A549 (cell line): ENCODE measurements around the gene HLCS. TPM values are rescaled to one million over a fixed set of nuclear protein-coding genes. Genes with fewer than 3 reads are reported as not detected.

ENCODE experiments used
- ATAC-seq, 2 experiments: fragments of 200-7000 bp in 1 of 2; fragments of >200 bp in 1 of 2; cut with Nextera tagmentation in 1 of 2; cut with Tn5 transposase in 1 of 2; 3 replicates each; pipeline versions ENCODE4 v1.8.0 to v1.9.1; 2018 to 2020; ENCODE audit warnings: mild to moderate bottlenecking in 1 of 2, moderate library complexity in 1 of 2
- CTCF ChIA-PET: fragments of 300-600 bp; sonication (Branson Sonifier 250); formaldehyde crosslinking; extraction: SDS; loops from one replicate; lab custom pipeline; 2021; ENCODE audit warnings: antibody characterized with exemption, inconsistent platforms; lab: Yijun Ruan, JAX
- POLR2A ChIA-PET: fragments of 350-600 bp; formaldehyde crosslinking; extraction: SDS; loops from one replicate; lab custom pipeline; 2021; ENCODE audit warnings: antibody characterized with exemption, inconsistent platforms; lab: Yijun Ruan, JAX
- DNase-seq, 2 experiments: peaks; one replicate each; pipeline versions ENCODE4 v3.0.0 to v3.0.0-alpha.2; 2011 to 2016; ENCODE audit warnings: low read depth in 1 of 2, low spot score in 1 of 2
- FAIRE-seq: peaks from 2 replicates; lab custom pipeline; 2011; peaks lifted over from hg19 to GRCh38; lab: Jason Lieb, UNC
- H3K27ac ChIP-seq, 2 experiments: fragments of >200 bp; sonication (Bioruptor Twin); formaldehyde crosslinking; 3 replicates each; pipeline ENCODE4 v1.5.1; 2016 to 2017
- H3K4me1 ChIP-seq: fragments of >200 bp; sonication (Bioruptor Twin); formaldehyde crosslinking; 3 replicates; pipeline ENCODE4 v1.6.1; 2016
- H3K4me2 ChIP-seq: fragments of >200 bp; sonication (Bioruptor Twin); formaldehyde crosslinking; 3 replicates; pipeline ENCODE4 v1.6.1; 2016
- H3K4me3 ChIP-seq: fragments of >200 bp; sonication (Bioruptor Twin); formaldehyde crosslinking; 3 replicates; pipeline ENCODE4 v1.5.1; 2016
- H3K9me3 ChIP-seq: fragments of >200 bp; sonication (Bioruptor Twin); formaldehyde crosslinking; 3 replicates; pipeline ENCODE4 v1.6.1; 2016
- BCL3 ChIP-seq: fragments of >200 bp; sonication (Bioruptor Twin); formaldehyde crosslinking; IDR thresholded peaks from 3 replicates; pipeline ENCODE4 v1.6.1; 2016
- CBX8 ChIP-seq: fragments of 200-600 bp; sonication (generic); IDR thresholded peaks from 2 replicates; pipeline ENCODE4 v1.6.1; 2016
- CHD4 ChIP-seq: fragments of 200-600 bp; sonication (generic); IDR thresholded peaks from 2 replicates; pipeline ENCODE4 v1.6.1; 2016; ENCODE audit warnings: antibody characterized with exemption, mild to moderate bottlenecking, borderline replicate concordance
- CTCF ChIP-seq: fragments of >200 bp; sonication (Bioruptor Twin); formaldehyde crosslinking; IDR thresholded peaks from 3 replicates; pipeline ENCODE4 v1.5.1; 2016
- E2F6 ChIP-seq: IDR thresholded peaks from 2 replicates; pipeline ENCODE4 v1.6.1; 2012; ENCODE audit warnings: low read depth, borderline replicate concordance
- FOSL2 ChIP-seq, 2 experiments: fragments of 450-650 bp in 1 of 2; fragments of >200 bp in 1 of 2; sonication (Bioruptor Twin) in 1 of 2; formaldehyde crosslinking; IDR thresholded peaks; 2 replicates each; pipeline versions ENCODE4 v1.5.0 to v1.6.1; 2016 to 2020; ENCODE audit warnings: mild to moderate bottlenecking in 1 of 2, moderate library complexity in 1 of 2
- HDAC2 ChIP-seq: fragments of 200-600 bp; sonication (generic); IDR thresholded peaks from 2 replicates; pipeline ENCODE4 v1.6.1; 2016
- HES2 ChIP-seq: fragments of >200 bp; sonication (Bioruptor Twin); formaldehyde crosslinking; IDR thresholded peaks from 2 replicates; pipeline ENCODE4 v1.6.1; 2016
- HMGXB4 ChIP-seq: fragments of 250-450 bp; sonication (Bioruptor Pico); IDR thresholded peaks from 2 replicates; pipeline ENCODE4 v1.5.0; 2021; ENCODE audit warnings: mild to moderate bottlenecking, moderate library complexity, borderline replicate concordance
- HOXB13 ChIP-seq: fragments of 250-450 bp; sonication (Bioruptor Pico); IDR thresholded peaks from 2 replicates; pipeline ENCODE4 v1.5.0; 2020; ENCODE audit warnings: low read depth, mild to moderate bottlenecking, moderate library complexity
- HOXB5 ChIP-seq: fragments of 250-450 bp; sonication (Bioruptor Pico); IDR thresholded peaks from 2 replicates; pipeline ENCODE4 v1.5.0; 2020; ENCODE audit warnings: mild to moderate bottlenecking, moderate library complexity
- KDM1A ChIP-seq: fragments of 200-600 bp; sonication (generic); IDR thresholded peaks from 2 replicates; pipeline ENCODE4 v1.6.1; 2016; ENCODE audit warnings: low read depth, mild to moderate bottlenecking
- MAFK ChIP-seq: fragments of 450-650 bp; IDR thresholded peaks from 2 replicates; pipeline ENCODE4 v1.6.1; 2014; ENCODE audit not compliant: partially characterized antibody
- NFE2L2 ChIP-seq: fragments of 150-350 bp; conservative IDR thresholded peaks from 2 replicates; pipeline ENCODE4 v1.6.1; 2014; ENCODE audit warnings: low read length
- RCOR1 ChIP-seq: fragments of 150-350 bp; IDR thresholded peaks from 2 replicates; pipeline ENCODE4 v1.6.1; 2014; ENCODE audit warnings: antibody characterized with exemption, low read length, low read depth
- SMC3 ChIP-seq: fragments of >200 bp; sonication (Bioruptor Twin); formaldehyde crosslinking; IDR thresholded peaks from 3 replicates; pipeline ENCODE4 v1.6.1; 2018; ENCODE audit warnings: inconsistent platforms
- TP53 ChIP-seq: fragments of 250-450 bp; sonication (Bioruptor Pico); IDR thresholded peaks from 2 replicates; pipeline ENCODE4 v1.5.0; 2021; ENCODE audit warnings: mild to moderate bottlenecking, moderate library complexity
- ZC3H11A ChIP-seq: fragments of 450-650 bp; IDR thresholded peaks from 2 replicates; pipeline ENCODE4 v1.6.1; 2014; ENCODE audit warnings: antibody characterized with exemption, mild to moderate bottlenecking
- WGBS: methylation state at CpG from one replicate; pipeline ENCODE4 v1.1.6; 2017; ENCODE audit errors: missing lambda C conversion rate; 5-methylcytosine and 5-hydroxymethylcytosine counted together
- polyA plus RNA-seq, 4 experiments: library from polyadenylated mRNA; depleted of rRNA in 3 of 4; stranded (reverse); fragments of >200 nt; fragmentation: RNase III in 1 of 4; extraction: RNeasy Plus Mini Kit Qiagen cat#74134 plus additional on column Dnase treatment in 1 of 4; gene quantifications; 2 replicates in 3 of 4; 3 replicates in 1 of 4; pipeline ENCODE4 v1.2.3, GENCODE V29; 2011 to 2017
- TF ChIP-seq, protein P1 (sequence below): fragments of 150-350 bp; IDR thresholded peaks from 2 replicates; pipeline ENCODE4 v1.6.1; 2014; ENCODE audit warnings: low read depth, mild to moderate bottlenecking, low read length
- TF ChIP-seq, protein P2 (sequence below): IDR thresholded peaks from 2 replicates; pipeline ENCODE4 v1.6.1; 2012
- TF ChIP-seq, protein P3 (sequence below): IDR thresholded peaks from 2 replicates; pipeline ENCODE4 v1.6.1; 2012

The HLCS gene
- polyA plus RNA-seq, 2 of the 4 experiments (the other 2 are of a cell fraction): 8.4 to 24.3 TPM

DNA sequence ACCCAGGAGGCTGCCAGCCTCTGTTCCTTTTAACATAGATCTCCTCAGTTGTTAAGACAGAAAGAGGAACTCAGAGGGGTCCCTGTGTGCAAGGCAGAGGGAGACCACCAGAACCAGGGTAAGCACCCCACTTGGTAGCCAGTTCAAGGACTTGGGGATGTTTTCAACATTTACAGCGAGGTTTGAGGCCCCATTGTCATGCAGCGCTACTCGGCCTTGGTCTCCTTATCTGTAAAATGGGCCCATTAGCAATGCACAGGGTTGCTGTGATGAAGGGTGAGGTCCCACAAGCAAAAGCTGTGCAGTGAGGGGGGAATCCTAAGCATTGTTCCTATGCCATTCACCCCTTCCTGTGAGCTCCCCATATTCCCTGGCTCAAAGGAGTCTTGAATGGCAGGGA is 263.3 kb downstream of the HLCS start:
- TF ChIP-seq HOXB13 (CRISPR knock-in tag): no peak
- TF ChIP-seq HOXB5 (CRISPR knock-in tag): no peak
- TF ChIP-seq, protein P1, sequence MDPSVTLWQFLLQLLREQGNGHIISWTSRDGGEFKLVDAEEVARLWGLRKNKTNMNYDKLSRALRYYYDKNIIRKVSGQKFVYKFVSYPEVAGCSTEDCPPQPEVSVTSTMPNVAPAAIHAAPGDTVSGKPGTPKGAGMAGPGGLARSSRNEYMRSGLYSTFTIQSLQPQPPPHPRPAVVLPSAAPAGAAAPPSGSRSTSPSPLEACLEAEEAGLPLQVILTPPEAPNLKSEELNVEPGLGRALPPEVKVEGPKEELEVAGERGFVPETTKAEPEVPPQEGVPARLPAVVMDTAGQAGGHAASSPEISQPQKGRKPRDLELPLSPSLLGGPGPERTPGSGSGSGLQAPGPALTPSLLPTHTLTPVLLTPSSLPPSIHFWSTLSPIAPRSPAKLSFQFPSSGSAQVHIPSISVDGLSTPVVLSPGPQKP: no peak
- TF ChIP-seq, protein P2, sequence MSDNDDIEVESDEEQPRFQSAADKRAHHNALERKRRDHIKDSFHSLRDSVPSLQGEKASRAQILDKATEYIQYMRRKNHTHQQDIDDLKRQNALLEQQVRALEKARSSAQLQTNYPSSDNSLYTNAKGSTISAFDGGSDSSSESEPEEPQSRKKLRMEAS: no peak
- TF ChIP-seq CHD4: no peak
- TF ChIP-seq MAFK: no peak
- no peak for TF ChIP-seq KDM1A
- no peak for TF ChIP-seq E2F6
- TF ChIP-seq RCOR1: no peak
- TF ChIP-seq, protein P3, sequence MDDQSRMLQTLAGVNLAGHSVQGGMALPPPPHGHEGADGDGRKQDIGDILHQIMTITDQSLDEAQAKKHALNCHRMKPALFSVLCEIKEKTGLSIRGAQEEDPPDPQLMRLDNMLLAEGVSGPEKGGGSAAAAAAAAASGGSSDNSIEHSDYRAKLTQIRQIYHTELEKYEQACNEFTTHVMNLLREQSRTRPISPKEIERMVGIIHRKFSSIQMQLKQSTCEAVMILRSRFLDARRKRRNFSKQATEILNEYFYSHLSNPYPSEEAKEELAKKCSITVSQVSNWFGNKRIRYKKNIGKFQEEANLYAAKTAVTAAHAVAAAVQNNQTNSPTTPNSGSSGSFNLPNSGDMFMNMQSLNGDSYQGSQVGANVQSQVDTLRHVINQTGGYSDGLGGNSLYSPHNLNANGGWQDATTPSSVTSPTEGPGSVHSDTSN: no peak
- TF ChIP-seq SMC3: no peak
- no peak for TF ChIP-seq NFE2L2
- TF ChIP-seq HDAC2: no peak
- no peak for TF ChIP-seq CBX8
- TF ChIP-seq HES2: no peak
- POLR2A ChIA-PET: no interaction called here
- ATAC-seq (no peak), FAIRE-seq (no peak), DNase-seq (no peak)
- Histone ChIP-seq H3K4me3 (no peak overlapping the region), H3K27ac (peak overlapping the region in 1 of 2 experiments; percentile 96; a peak in 2 of 6 replicates), H3K4me2 (peak overlapping the region; percentile 70), H3K4me1 (peaks cover 20% of the 10 kb centered on the region; the same call in 1 of the 3 replicates), H3K9me3 (no peaks in the 10 kb centered on the region)
- 100% methylated on average over 3 of the region's 3 CpGs for WGBS
- CTCF ChIA-PET: interaction anchor here (1.8 kb wide), 2 partner anchors 214 to 224 kb away, joined by 4 to 6 read pairs; no protein-coding TSS in a partner anchor

- ChIA-PET CTCF (interaction anchor here (1.1 to 1.8 kb wide), 3 partner anchors 72 to 224 kb away, joined by 3 to 6 read pairs (median 4); no protein-coding TSS in a partner anchor), POLR2A (no interaction called here)
- peak overlapping the region; percentile 32 to 96; a peak in 5 of 6 replicates for H3K27ac ChIP-seq
Observed at GRCh38 chr21:36702622-36702968, 263.9 kb downstream of the HLCS start.

More at GRCh38 chr21:36702622-36702968, 263.9 kb downstream of the HLCS start:
- 98% methylated on average over 6 of the region's 6 CpGs for WGBS
- Histone ChIP-seq H3K4me2 (peak overlapping the region; percentile 70), H3K4me3 (peak overlapping the region; percentile 61; the same call in 2 of the 3 replicates), H3K4me1 (peaks cover 24% of the 10 kb centered on the region; the same call in 1 of the 3 replicates), H3K9me3 (no peaks in the 10 kb centered on the region)
- FAIRE-seq: no peak
- no peak for TF ChIP-seq FOSL2 (IDR thresholded peaks at IDR 0.05)
- TF ChIP-seq FOSL2 (CRISPR knock-in tag; IDR thresholded peaks at IDR 0.05): no peak
- TF ChIP-seq HMGXB4 (CRISPR knock-in tag): no peak
- TF ChIP-seq CTCF: no peak
- TF ChIP-seq RCOR1: no peak
- TF ChIP-seq ZC3H11A: no peak
- no peak for TF ChIP-seq HOXB13 (CRISPR knock-in tag)
- no peak for TF ChIP-seq TP53 (CRISPR knock-in tag)
- no peak for TF ChIP-seq BCL3
- no peak for DNase-seq
- ATAC-seq: no peak
